Mesendoderm (in vitro differentiated cells): ENCODE results near the gene RGL1. TPM values are rescaled to one million over a fixed set of nuclear protein-coding genes. Genes with fewer than 3 reads are reported as not detected.

Source experiments
- DNase-seq: peaks from one replicate; pipeline ENCODE4 v3.0.0; 2013
- H2AK5ac ChIP-seq: 2 replicates; pipeline ENCODE4 v1.6.1; 2013; ENCODE audit warnings: low read length, inconsistent platforms
- H2BK120ac ChIP-seq: 2 replicates; pipeline ENCODE4 v1.6.1; 2013; ENCODE audit warnings: low read depth, mild to moderate bottlenecking, low read length, moderate library complexity, mixed read lengths
- H2BK15ac ChIP-seq: replicated peaks from 2 replicates; pipeline ENCODE4 v1.6.1; 2013; ENCODE audit warnings: low read depth, mild to moderate bottlenecking, moderate library complexity
- H2BK5ac ChIP-seq: 2 replicates; pipeline ENCODE4 v1.6.1; 2013; ENCODE audit warnings: low read length, inconsistent platforms
- H3K18ac ChIP-seq: 2 replicates; pipeline ENCODE4 v1.6.1; 2013; ENCODE audit warnings: mild to moderate bottlenecking, low read length, mixed read lengths
- H3K23ac ChIP-seq: one replicate; pipeline ENCODE4 v1.6.1; 2013; ENCODE audit warnings: low read length
- H3K27ac ChIP-seq: 2 replicates; pipeline ENCODE4 v1.5.1; 2013; ENCODE audit warnings: low read depth, mild to moderate bottlenecking, inconsistent platforms, low read length, moderate library complexity
- H3K27me3 ChIP-seq: 2 replicates; pipeline ENCODE4 v1.6.1; 2013; ENCODE audit warnings: low read length, control low read depth, mild to moderate bottlenecking, inconsistent platforms; ENCODE audit not compliant: insufficient read depth, poor library complexity
- H3K36me3 ChIP-seq: 2 replicates; pipeline ENCODE4 v1.6.1; 2013; ENCODE audit warnings: low read length, inconsistent platforms; ENCODE audit not compliant: control insufficient read depth, insufficient read depth
- H3K4ac ChIP-seq: one replicate; pipeline ENCODE4 v1.6.1; 2013; ENCODE audit warnings: low read depth, mild to moderate bottlenecking, low read length, moderate library complexity
- H3K4me1 ChIP-seq: 2 replicates; pipeline ENCODE4 v1.6.1; 2013; ENCODE audit warnings: low read depth, low read length, inconsistent platforms; ENCODE audit not compliant: control insufficient read depth
- H3K4me2 ChIP-seq: 2 replicates; pipeline ENCODE4 v1.6.1; 2013; ENCODE audit warnings: low read length
- H3K4me3 ChIP-seq: 2 replicates; pipeline ENCODE4 v1.5.1; 2013; ENCODE audit warnings: mild to moderate bottlenecking, low read length
- H3K56ac ChIP-seq: one replicate; pipeline ENCODE4 v1.6.1; 2013; ENCODE audit warnings: low read length
- H3K79me1 ChIP-seq: 2 replicates; pipeline ENCODE4 v1.6.1; 2013; ENCODE audit warnings: low read length, inconsistent platforms
- H3K79me2 ChIP-seq: 2 replicates; pipeline ENCODE4 v1.6.1; 2013; ENCODE audit warnings: mild to moderate bottlenecking, low read length; ENCODE audit not compliant: control insufficient read depth, insufficient read depth
- H3K9ac ChIP-seq: 2 replicates; pipeline ENCODE4 v1.6.1; 2013; ENCODE audit warnings: low read length, inconsistent platforms
- H4K5ac ChIP-seq: one replicate; pipeline ENCODE4 v1.6.1; 2013; ENCODE audit warnings: low read length
- H4K8ac ChIP-seq: one replicate; pipeline ENCODE4 v1.6.1; 2013; ENCODE audit warnings: low read depth, mild to moderate bottlenecking, control low read depth, low read length, moderate library complexity
- whole genome bisulfite sequencing: extraction: QIAGEN DNeasy Blood & Tissue Kit; methylation state at CpG from one replicate; pipeline ENCODE4 v1.1.7; 2013; ENCODE audit warnings: low lambda C conversion rate, missing lambda C conversion rate; ENCODE audit not compliant: insufficient coverage; ENCODE audit errors: extremely low coverage; 5-methylcytosine and 5-hydroxymethylcytosine counted together
- polyA plus RNA-seq, 2 experiments: library from polyadenylated mRNA; stranded (reverse); fragments of 200-250 nt; gene quantifications; one replicate each; pipeline ENCODE4 v1.2.3, GENCODE V29; 2013

Gene RGL1
- polyA plus RNA-seq (2013, experiment 1 of 2), result 2.3 TPM
- 2.6 TPM for polyA plus RNA-seq (2013, experiment 2 of 2)

GRCh38 chr1:183804916-183805841 is at the start of gene RGL1:
Gene RGL1 (plus strand): TSS chr1:183805120. CDS start chr1:183805298, 178 bp downstream.
- H3K79me2 ChIP-seq, result no peaks in the 10 kb centered on the region
- H3K79me1 ChIP-seq, result no peaks in the 10 kb centered on the region
- DNase-seq, result peak; percentile 73
- peak within 1 kb of the TSS; percentile 17 for H3K23ac ChIP-seq
- H3K4me1 ChIP-seq, result peaks cover 3% of the 10 kb centered on the region
- peak within 1 kb of the TSS; percentile 84 for H3K56ac ChIP-seq
- no peak within 1 kb of the TSS for H3K27ac ChIP-seq
- no peak within 1 kb of the TSS for H4K5ac ChIP-seq
- no CpG with 5 or more reads among the region's 58 CpGs for WGBS
- H3K4me2 ChIP-seq, result peak within 1 kb of the TSS; percentile 79
- no peak within 1 kb of the TSS for H2AK5ac ChIP-seq
- H3K27me3 ChIP-seq, result no peaks in the 10 kb centered on the region
- peak within 1 kb of the TSS; percentile 49 for H3K4me3 ChIP-seq
- peak within 1 kb of the TSS; percentile 55 for H3K9ac ChIP-seq
- peak within 1 kb of the TSS; percentile 35 for H3K18ac ChIP-seq
- H2BK15ac ChIP-seq, result no peak within 1 kb of the TSS
- H3K4ac ChIP-seq, result no peak within 1 kb of the TSS
- H3K36me3 ChIP-seq, result no peaks in the 10 kb centered on the region
- H2BK120ac ChIP-seq, result peak within 1 kb of the TSS; percentile 46
- no peak within 1 kb of the TSS for H2BK5ac ChIP-seq
- H4K8ac ChIP-seq, result no peak within 1 kb of the TSS

GRCh38 chr1:183756326-183756725 is 48.6 kb upstream of the RGL1 start:
- Histone ChIP-seq H3K4ac (no peak overlapping the region), H3K27ac (no peak overlapping the region), H3K27me3 (no peaks in the 10 kb centered on the region), H2BK15ac (no peak overlapping the region), H3K23ac (no peak overlapping the region), H2BK120ac (no peak overlapping the region), H3K79me1 (no peaks in the 10 kb centered on the region), H3K4me2 (no peak overlapping the region), H2BK5ac (no peak overlapping the region), H2AK5ac (no peak overlapping the region), H3K9ac (no peak overlapping the region), H3K36me3 (no peaks in the 10 kb centered on the region), H4K5ac (no peak overlapping the region), H3K4me3 (no peak overlapping the region), H3K79me2 (no peaks in the 10 kb centered on the region), H4K8ac (no peak overlapping the region), H3K18ac (no peak overlapping the region), H3K56ac (no peak overlapping the region), H3K4me1 (peaks cover 6% of the 10 kb centered on the region)
- no peak for DNase-seq
- no CpG with 5 or more reads among the region's 2 CpGs for WGBS

- H3K79me1 ChIP-seq, result no peaks in the 10 kb centered on the region
- peak overlapping the region; percentile 27 for H2BK15ac ChIP-seq
- no peak overlapping the region for H3K4ac ChIP-seq
- H3K4me1 ChIP-seq, result peaks cover 6% of the 10 kb centered on the region
- no peak overlapping the region for H2BK120ac ChIP-seq
- no peak for DNase-seq
- no peaks in the 10 kb centered on the region for H3K79me2 ChIP-seq
- no peaks in the 10 kb centered on the region for H3K36me3 ChIP-seq
- H3K9ac ChIP-seq, result no peak overlapping the region
- no peak overlapping the region for H4K5ac ChIP-seq
- no peak overlapping the region for H2AK5ac ChIP-seq
- H3K18ac ChIP-seq, result no peak overlapping the region
- H3K23ac ChIP-seq, result no peak overlapping the region
- no CpG with 5 or more reads among the region's 4 CpGs for WGBS
- H3K4me2 ChIP-seq, result no peak overlapping the region
- H3K27ac ChIP-seq, result no peak overlapping the region
- H3K56ac ChIP-seq, result no peak overlapping the region
- H2BK5ac ChIP-seq, result no peak overlapping the region
- no peaks in the 10 kb centered on the region for H3K27me3 ChIP-seq
- no peak overlapping the region for H4K8ac ChIP-seq
- no peak overlapping the region for H3K4me3 ChIP-seq
Measured at GRCh38 chr1:183757061-183757460, 47.9 kb upstream of the RGL1 start.

GRCh38 chr1:183758913-183759312 is 46.0 kb upstream of the RGL1 start:
- Histone ChIP-seq H3K23ac (no peak overlapping the region), H3K79me2 (no peaks in the 10 kb centered on the region), H3K4ac (no peak overlapping the region), H4K8ac (no peak overlapping the region), H3K56ac (no peak overlapping the region), H3K18ac (peak overlapping the region; percentile 40), H3K79me1 (no peaks in the 10 kb centered on the region), H3K36me3 (no peaks in the 10 kb centered on the region), H3K27me3 (no peaks in the 10 kb centered on the region), H3K4me1 (peaks cover 6% of the 10 kb centered on the region), H3K9ac (no peak overlapping the region), H2AK5ac (no peak overlapping the region), H3K27ac (no peak overlapping the region), H2BK15ac (no peak overlapping the region), H4K5ac (no peak overlapping the region), H3K4me3 (no peak overlapping the region), H3K4me2 (no peak overlapping the region), H2BK120ac (no peak overlapping the region), H2BK5ac (peak overlapping the region; percentile 17)
- no CpG with 5 or more reads among the region's 3 CpGs for WGBS
- no peak for DNase-seq

GRCh38 chr1:183760661-183761060 is 44.3 kb upstream of the RGL1 start:
- H3K18ac ChIP-seq, result no peak overlapping the region
- WGBS, result no CpG with 5 or more reads among the region's 2 CpGs

More at GRCh38 chr1:183760661-183761060, 44.3 kb upstream of the RGL1 start:
- Histone ChIP-seq H3K4me2 (no peak overlapping the region), H2BK5ac (no peak overlapping the region), H3K23ac (no peak overlapping the region), H3K56ac (no peak overlapping the region), H3K9ac (no peak overlapping the region), H4K5ac (no peak overlapping the region), H3K79me2 (no peaks in the 10 kb centered on the region), H4K8ac (no peak overlapping the region), H3K27me3 (no peaks in the 10 kb centered on the region), H3K4me1 (peaks cover 6% of the 10 kb centered on the region), H3K79me1 (no peaks in the 10 kb centered on the region), H3K36me3 (no peaks in the 10 kb centered on the region), H3K4me3 (no peak overlapping the region), H2BK120ac (no peak overlapping the region), H2BK15ac (no peak overlapping the region), H3K4ac (no peak overlapping the region), H2AK5ac (no peak overlapping the region), H3K27ac (no peak overlapping the region)
- peak; percentile 51 for DNase-seq
